ENCODE measurements around the gene ZNF532.

GRCh38 chr18:58842978-58843687 is 21.5 kb upstream of the ZNF532 start:
- TF ChIP-seq CTCF (conservative IDR thresholded peaks at IDR 0.05; ENCODE audit: low read length) (no peak), EZH2phosphoT487 (IDR thresholded peaks at IDR 0.05; ENCODE audit: borderline replicate concordance) (no peak)
